LoVo (cell line): ENCODE data around the gene NUDT9.
"Not testable (repeated sequence)": the region's sequence is repeated elsewhere in the genome, so short reads cannot be mapped to it uniquely, and the experiment has no call there.

Experiments
- DNase-seq: peaks from one replicate; pipeline ENCODE4 v3.0.0-alpha.2; 2016; ENCODE audit warnings: low spot score

The NUDT9 gene

GRCh38 chr4:87422104-87423052 is at the start of gene NUDT9:
Gene NUDT9 (plus strand): TSS chr4:87422573. CDS start chr4:87422906, 333 bp downstream.
- DNase-seq = peak; percentile 96

- DNase-seq = peak; percentile 40
Observed at GRCh38 chr4:87375719-87376291, 46.6 kb upstream of the NUDT9 start.

- no peak for DNase-seq
Observed at GRCh38 chr4:87377816-87378215, 44.6 kb upstream of the NUDT9 start.

GRCh38 chr4:87382116-87382515 is 40.3 kb upstream of the NUDT9 start:
- no peak for DNase-seq

GRCh38 chr4:87382931-87383330 is 39.4 kb upstream of the NUDT9 start:
- no peak for DNase-seq

GRCh38 chr4:87384466-87385132 is 37.8 kb upstream of the NUDT9 start:
- DNase-seq = not testable (repeated sequence)

GRCh38 chr4:87387237-87387636 is 35.1 kb upstream of the NUDT9 start:
- DNase-seq = no peak

- DNase-seq = no peak
Observed at GRCh38 chr4:87388901-87389300, 33.5 kb upstream of the NUDT9 start.

- DNase-seq = not testable (repeated sequence)
Observed at GRCh38 chr4:87390055-87390454, 32.3 kb upstream of the NUDT9 start.

- DNase-seq = no peak
Observed at GRCh38 chr4:87390551-87390890, 31.9 kb upstream of the NUDT9 start.

- DNase-seq = peak; percentile 91
Observed at GRCh38 chr4:87390891-87391575, 31.3 kb upstream of the NUDT9 start, which contains the start of gene HSD17B11. Gene HSD17B11 (minus strand): TSS chr4:87391188. CDS start chr4:87391070, 118 bp downstream.

GRCh38 chr4:87391576-87392054 is 30.8 kb upstream of the NUDT9 start:
- no peak for DNase-seq

- DNase-seq = no peak
Observed at GRCh38 chr4:87392183-87392582, 30.2 kb upstream of the NUDT9 start.

- not testable (repeated sequence) for DNase-seq
Observed at GRCh38 chr4:87395073-87395472, 27.3 kb upstream of the NUDT9 start.

- not testable (repeated sequence) for DNase-seq
Observed at GRCh38 chr4:87395851-87396250, 26.5 kb upstream of the NUDT9 start.

GRCh38 chr4:87399148-87399547 is 23.2 kb upstream of the NUDT9 start:
- no peak for DNase-seq

GRCh38 chr4:87399954-87400353 is 22.4 kb upstream of the NUDT9 start:
- DNase-seq = no peak

- DNase-seq = not testable (repeated sequence)
Observed at GRCh38 chr4:87403732-87404131, 18.6 kb upstream of the NUDT9 start.

GRCh38 chr4:87405211-87405820 is 17.1 kb upstream of the NUDT9 start:
- DNase-seq = no peak

- no peak for DNase-seq
Observed at GRCh38 chr4:87406462-87406861, 15.9 kb upstream of the NUDT9 start.

- not testable (repeated sequence) for DNase-seq
Observed at GRCh38 chr4:87406902-87407301, 15.5 kb upstream of the NUDT9 start.
